Measurements from ENCODE around the gene CERT1. TPM values are rescaled to one million over a fixed set of nuclear protein-coding genes. Genes with fewer than 3 reads are reported as not detected.
"Not testable (repeated sequence)": the region's sequence is repeated elsewhere in the genome, so short reads cannot be mapped to it uniquely, and the experiment has no call there.

The CERT1 gene
- total RNA-seq, 1 donor: 50.3 TPM

DNA sequence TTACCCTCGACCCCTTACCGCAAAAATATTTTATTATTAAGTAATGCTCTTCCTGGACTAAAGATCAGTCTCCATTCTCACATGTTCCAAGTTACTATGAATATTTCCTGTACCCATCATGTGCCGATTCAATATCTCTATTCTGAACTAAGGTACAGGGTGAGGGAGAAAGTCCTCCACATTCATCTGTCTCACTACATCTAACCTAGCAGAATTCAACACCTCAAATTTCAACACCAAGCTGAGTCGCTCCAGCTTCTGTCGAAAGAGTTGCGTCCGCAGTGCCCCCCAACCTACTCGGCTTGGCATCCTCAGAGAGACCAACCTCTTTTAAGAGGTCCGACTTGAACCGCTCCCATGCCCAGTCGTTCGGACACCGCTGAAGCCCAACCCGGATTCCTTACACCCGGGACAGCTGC is 1.0 kb downstream of the CERT1 start:
- Histone ChIP-seq H3K27me3 (ENCODE audit: insufficient read depth, low read length) (no peaks in the 10 kb centered on the region), H2AFZ (ENCODE audit: low read length) (peak overlapping the region; percentile 87), H3K79me2 (ENCODE audit: insufficient read depth, low read length) (peaks cover 95% of the 10 kb centered on the region), H4K20me1 (ENCODE audit: insufficient read depth, low read length) (peaks cover 19% of the 10 kb centered on the region), H3K4me3 (ENCODE audit: insufficient read depth, low read length) (peak overlapping the region; percentile 93), H3K4me1 (ENCODE audit: insufficient read depth, low read length) (peaks cover 18% of the 10 kb centered on the region), H3K36me3 (ENCODE audit: insufficient read depth, low read length) (peaks cover under 1% of the 10 kb centered on the region), H3K4me2 (ENCODE audit: insufficient read depth, low read length) (peak overlapping the region; percentile 90), H3K9me3 (ENCODE audit: low read depth, low read length) (no peaks in the 10 kb centered on the region), H3K27ac (ENCODE audit: low read depth, low read length) (peak overlapping the region; percentile 76)
- TF ChIP-seq, protein P1, sequence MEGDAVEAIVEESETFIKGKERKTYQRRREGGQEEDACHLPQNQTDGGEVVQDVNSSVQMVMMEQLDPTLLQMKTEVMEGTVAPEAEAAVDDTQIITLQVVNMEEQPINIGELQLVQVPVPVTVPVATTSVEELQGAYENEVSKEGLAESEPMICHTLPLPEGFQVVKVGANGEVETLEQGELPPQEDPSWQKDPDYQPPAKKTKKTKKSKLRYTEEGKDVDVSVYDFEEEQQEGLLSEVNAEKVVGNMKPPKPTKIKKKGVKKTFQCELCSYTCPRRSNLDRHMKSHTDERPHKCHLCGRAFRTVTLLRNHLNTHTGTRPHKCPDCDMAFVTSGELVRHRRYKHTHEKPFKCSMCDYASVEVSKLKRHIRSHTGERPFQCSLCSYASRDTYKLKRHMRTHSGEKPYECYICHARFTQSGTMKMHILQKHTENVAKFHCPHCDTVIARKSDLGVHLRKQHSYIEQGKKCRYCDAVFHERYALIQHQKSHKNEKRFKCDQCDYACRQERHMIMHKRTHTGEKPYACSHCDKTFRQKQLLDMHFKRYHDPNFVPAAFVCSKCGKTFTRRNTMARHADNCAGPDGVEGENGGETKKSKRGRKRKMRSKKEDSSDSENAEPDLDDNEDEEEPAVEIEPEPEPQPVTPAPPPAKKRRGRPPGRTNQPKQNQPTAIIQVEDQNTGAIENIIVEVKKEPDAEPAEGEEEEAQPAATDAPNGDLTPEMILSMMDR (IDR thresholded peaks at IDR 0.05; ENCODE audit: extremely low read depth, low read depth, low read length): no peak
- DNase-seq (ENCODE audit: insufficient read length, low spot score, missing footprints): peak; percentile 31

DNA sequence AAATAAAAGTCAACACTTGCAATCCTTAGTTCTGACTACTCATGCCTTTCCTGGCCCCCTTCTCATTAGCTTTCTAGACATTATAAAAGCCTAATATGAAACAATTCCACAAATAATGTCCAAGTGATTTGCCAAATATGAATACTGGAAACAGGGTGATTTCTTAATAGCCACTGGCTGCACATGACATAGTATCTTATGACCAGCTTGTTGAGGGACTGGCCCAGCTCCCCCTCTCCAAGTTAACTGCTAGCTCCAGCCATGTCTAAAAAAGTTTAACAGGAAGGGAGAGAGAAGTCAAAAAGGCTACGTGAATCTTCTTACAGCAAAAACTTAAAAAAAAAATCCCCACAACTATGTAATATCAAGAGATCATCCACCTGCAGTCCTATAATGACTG is 1.5 kb downstream of the CERT1 start:
- TF ChIP-seq, protein P1 (IDR thresholded peaks at IDR 0.05; ENCODE audit: extremely low read depth, low read depth, low read length): no peak
- peak overlapping the region; percentile 20 for H3K27ac ChIP-seq (ENCODE audit: low read depth, low read length)
- no peak overlapping the region for H2AFZ ChIP-seq (ENCODE audit: low read length)

DNA sequence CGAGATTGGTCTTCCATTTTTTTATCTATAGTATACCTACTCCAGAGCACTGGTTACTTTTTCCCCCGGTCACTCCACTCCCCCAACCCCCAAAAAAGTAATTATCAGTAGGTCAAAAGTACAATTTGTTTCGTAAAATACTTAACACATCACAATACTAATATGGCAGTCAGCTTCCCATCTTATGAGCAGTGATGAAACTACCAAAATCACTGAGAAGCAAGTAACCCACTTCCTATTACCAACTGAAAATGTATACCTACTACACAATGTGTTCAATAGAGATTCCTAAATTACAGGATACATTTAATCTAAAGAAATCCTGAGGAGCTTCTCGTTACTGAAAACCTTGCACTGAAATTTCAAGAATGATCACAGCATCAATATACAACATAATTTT is 1.9 kb downstream of the CERT1 start:
- Histone ChIP-seq H3K4me3 (ENCODE audit: insufficient read depth, low read length) (peak overlapping the region; percentile 93), H3K27ac (ENCODE audit: low read depth, low read length) (peak overlapping the region; percentile 20), H3K4me1 (ENCODE audit: insufficient read depth, low read length) (peaks cover 18% of the 10 kb centered on the region), H3K27me3 (ENCODE audit: insufficient read depth, low read length) (no peaks in the 10 kb centered on the region), H3K79me2 (ENCODE audit: insufficient read depth, low read length) (peaks cover 92% of the 10 kb centered on the region), H3K36me3 (ENCODE audit: insufficient read depth, low read length) (peaks cover under 1% of the 10 kb centered on the region), H3K4me2 (ENCODE audit: insufficient read depth, low read length) (peak overlapping the region; percentile 90), H4K20me1 (ENCODE audit: insufficient read depth, low read length) (peaks cover 19% of the 10 kb centered on the region), H3K9me3 (ENCODE audit: low read depth, low read length) (no peaks in the 10 kb centered on the region), H2AFZ (ENCODE audit: low read length) (no peak overlapping the region)
- peak; percentile 18 for DNase-seq (ENCODE audit: insufficient read length, low spot score, missing footprints)
- TF ChIP-seq, protein P1 (IDR thresholded peaks at IDR 0.05; ENCODE audit: extremely low read depth, low read depth, low read length): no peak

More for the DNA sequence above, 1.5 kb downstream of the CERT1 start:
- H3K9me3 ChIP-seq (ENCODE audit: low read depth, low read length): no peaks in the 10 kb centered on the region
- H3K36me3 ChIP-seq (ENCODE audit: insufficient read depth, low read length): no peaks in the 10 kb centered on the region
- H3K27me3 ChIP-seq (ENCODE audit: insufficient read depth, low read length): no peaks in the 10 kb centered on the region
- H3K4me3 ChIP-seq (ENCODE audit: insufficient read depth, low read length): peak overlapping the region; percentile 93
- peaks cover 19% of the 10 kb centered on the region for H4K20me1 ChIP-seq (ENCODE audit: insufficient read depth, low read length)
- DNase-seq (ENCODE audit: insufficient read length, low spot score, missing footprints): peak; percentile 75
- H3K79me2 ChIP-seq (ENCODE audit: insufficient read depth, low read length): peaks cover 93% of the 10 kb centered on the region
- peaks cover 18% of the 10 kb centered on the region for H3K4me1 ChIP-seq (ENCODE audit: insufficient read depth, low read length)
- H3K4me2 ChIP-seq (ENCODE audit: insufficient read depth, low read length): peak overlapping the region; percentile 90

- TF ChIP-seq, protein P1 (IDR thresholded peaks at IDR 0.05; ENCODE audit: extremely low read depth, low read depth, low read length): no peak
- peaks cover 5% of the 10 kb centered on the region for H3K36me3 ChIP-seq (ENCODE audit: insufficient read depth, low read length)
- DNase-seq (ENCODE audit: insufficient read length, low spot score, missing footprints): no peak
- H3K4me2 ChIP-seq (ENCODE audit: insufficient read depth, low read length): no peak overlapping the region
- H3K4me1 ChIP-seq (ENCODE audit: insufficient read depth, low read length): peaks cover 12% of the 10 kb centered on the region
- H3K79me2 ChIP-seq (ENCODE audit: insufficient read depth, low read length): peaks cover 84% of the 10 kb centered on the region
- peaks cover 19% of the 10 kb centered on the region for H4K20me1 ChIP-seq (ENCODE audit: insufficient read depth, low read length)
- no peaks in the 10 kb centered on the region for H3K27me3 ChIP-seq (ENCODE audit: insufficient read depth, low read length)
- no peak overlapping the region for H2AFZ ChIP-seq (ENCODE audit: low read length)
- no peak overlapping the region for H3K27ac ChIP-seq (ENCODE audit: low read depth, low read length)
- H3K4me3 ChIP-seq (ENCODE audit: insufficient read depth, low read length): no peak overlapping the region
- no peaks in the 10 kb centered on the region for H3K9me3 ChIP-seq (ENCODE audit: low read depth, low read length)
These were observed 3.6 kb downstream of the CERT1 start for GRCh38 chr5:75507841-75508240.

- H3K4me1 ChIP-seq (ENCODE audit: insufficient read depth, low read length); H3K27me3 ChIP-seq (ENCODE audit: insufficient read depth, low read length); DNase-seq (ENCODE audit: insufficient read length, low spot score, missing footprints); H3K9me3 ChIP-seq (ENCODE audit: low read depth, low read length); H3K4me2 ChIP-seq (ENCODE audit: insufficient read depth, low read length); H3K4me3 ChIP-seq (ENCODE audit: insufficient read depth, low read length); H3K36me3 ChIP-seq (ENCODE audit: insufficient read depth, low read length); H3K27ac ChIP-seq (ENCODE audit: low read depth, low read length); H2AFZ ChIP-seq (ENCODE audit: low read length): not testable (repeated sequence)
- peaks cover 84% of the 10 kb centered on the region for H3K79me2 ChIP-seq (ENCODE audit: insufficient read depth, low read length)
- H4K20me1 ChIP-seq (ENCODE audit: insufficient read depth, low read length): peaks cover 19% of the 10 kb centered on the region
These were observed 6.3 kb downstream of the CERT1 start for GRCh38 chr5:75505112-75505511.

DNA sequence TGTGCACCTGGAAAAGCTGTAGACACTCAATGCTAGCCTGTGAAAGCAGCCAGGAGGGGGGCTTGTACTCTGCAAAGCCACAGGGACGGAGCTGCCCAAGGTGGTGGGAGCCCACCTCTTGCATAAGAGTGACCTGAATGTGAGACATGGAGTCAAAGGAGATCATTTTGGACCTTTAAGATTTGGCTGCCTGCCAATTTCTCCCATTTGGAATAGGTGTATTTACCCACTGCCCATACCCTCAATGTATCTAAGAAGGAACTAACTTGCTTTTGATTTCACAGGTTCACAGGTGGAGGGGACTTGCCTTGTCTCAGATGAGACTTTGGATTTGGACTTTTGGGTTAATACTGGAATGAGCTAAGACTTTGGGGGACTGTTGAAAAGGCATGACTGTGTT is 12.6 kb downstream of the CERT1 start:
- H3K36me3 ChIP-seq (ENCODE audit: insufficient read depth, low read length); H3K27ac ChIP-seq (ENCODE audit: low read depth, low read length); H3K4me1 ChIP-seq (ENCODE audit: insufficient read depth, low read length); H3K4me2 ChIP-seq (ENCODE audit: insufficient read depth, low read length); H2AFZ ChIP-seq (ENCODE audit: low read length); H3K4me3 ChIP-seq (ENCODE audit: insufficient read depth, low read length); H3K27me3 ChIP-seq (ENCODE audit: insufficient read depth, low read length); DNase-seq (ENCODE audit: insufficient read length, low spot score, missing footprints); H4K20me1 ChIP-seq (ENCODE audit: insufficient read depth, low read length); H3K9me3 ChIP-seq (ENCODE audit: low read depth, low read length): not testable (repeated sequence)
- H3K79me2 ChIP-seq (ENCODE audit: insufficient read depth, low read length): peaks cover 65% of the 10 kb centered on the region
